HepG2 (cell line): ENCODE results near the gene FGF19. TPM values are rescaled to one million over a fixed set of nuclear protein-coding genes. Genes with fewer than 3 reads are reported as not detected.

Experiments used
- ATF4 ChIP-seq, 2 experiments: fragments of 450-650 bp in 1 of 2; sonication (generic) in 1 of 2; formaldehyde crosslinking; IDR thresholded peaks; 2 replicates each; pipeline versions ENCODE4 v1.5.0 to v1.8.0; 2020 to 2022; ENCODE audit warnings: mild to moderate bottlenecking in 1 of 2, missing genetic modification reagents in 1 of 2
- FIP1L1 ChIP-seq: fragments of 200-400 bp; formaldehyde crosslinking; IDR thresholded peaks from 2 replicates; pipeline ENCODE4 v1.6.1; 2018; ENCODE audit warnings: low read depth, mild to moderate bottlenecking, low read length, moderate library complexity, borderline replicate concordance; ENCODE audit not compliant: insufficient read depth
- FOXK1 ChIP-seq: sonication (generic); formaldehyde crosslinking; IDR thresholded peaks from 2 replicates; pipeline ENCODE4 v1.4.0; 2020; ENCODE audit warnings: low read depth, missing genetic modification reagents, borderline replicate concordance
- HDAC2 ChIP-seq: sonication (generic); formaldehyde crosslinking; IDR thresholded peaks from 2 replicates; pipeline ENCODE4 v1.4.0; 2020; ENCODE audit warnings: missing genetic modification reagents
- KAT8 ChIP-seq: IDR thresholded peaks from 2 replicates; pipeline ENCODE4 v1.6.1; 2016; ENCODE audit warnings: missing genetic modification reagents, missing compliant biosample characterization
- MAFG ChIP-seq: sonication (generic); formaldehyde crosslinking; IDR thresholded peaks from 2 replicates; pipeline ENCODE4 v1.5.1; 2020; ENCODE audit warnings: mild to moderate bottlenecking, missing genetic modification reagents
- MEIS2 ChIP-seq: sonication (generic); formaldehyde crosslinking; IDR thresholded peaks from 2 replicates; pipeline ENCODE4 v1.9.0; 2021; ENCODE audit warnings: mild to moderate bottlenecking, missing genetic modification reagents
- NFIC ChIP-seq: IDR thresholded peaks from 2 replicates; pipeline ENCODE4 v1.6.1; 2012; ENCODE audit warnings: mild to moderate bottlenecking, low read length, inconsistent platforms
- PPARG ChIP-seq: conservative IDR thresholded peaks from 2 replicates; pipeline ENCODE4 v1.6.1; 2016; ENCODE audit warnings: missing biosample characterization, missing genetic modification reagents
- REXO4 ChIP-seq: sonication (generic); formaldehyde crosslinking; IDR thresholded peaks from 2 replicates; pipeline ENCODE4 v1.8.0; 2022; ENCODE audit warnings: missing genetic modification reagents, mild to moderate bottlenecking, borderline replicate concordance
- SMARCE1 ChIP-seq: fragments of 450-650 bp; IDR thresholded peaks from 2 replicates; pipeline ENCODE4 v1.6.1; 2017; ENCODE audit warnings: borderline replicate concordance
- TEAD3 ChIP-seq: optimal IDR thresholded peaks from 2 replicates; pipeline ENCODE3; 2016; ENCODE audit warnings: borderline replicate concordance
- WIZ ChIP-seq: sonication (generic); formaldehyde crosslinking; IDR thresholded peaks from 2 replicates; pipeline ENCODE4 v1.5.1; 2020; ENCODE audit warnings: mild to moderate bottlenecking, missing genetic modification reagents
- ZIK1 ChIP-seq: sonication (generic); formaldehyde crosslinking; IDR thresholded peaks from 2 replicates; pipeline ENCODE4 v1.5.0; 2020; ENCODE audit warnings: mild to moderate bottlenecking, low read depth, missing genetic modification reagents, borderline replicate concordance
- ZNF331 ChIP-seq: sonication (generic); formaldehyde crosslinking; IDR thresholded peaks from 2 replicates; pipeline ENCODE4 v1.4.0; 2020; ENCODE audit warnings: missing genetic modification reagents
- ZNF343 ChIP-seq: sonication (generic); formaldehyde crosslinking; IDR thresholded peaks from 2 replicates; pipeline ENCODE4 v1.4.0; 2020; ENCODE audit warnings: mild to moderate bottlenecking, missing genetic modification reagents
- ZNF564 ChIP-seq: sonication (generic); formaldehyde crosslinking; IDR thresholded peaks from 2 replicates; pipeline ENCODE4 v1.8.1; 2023; ENCODE audit warnings: mild to moderate bottlenecking, missing genetic modification reagents
- ZNF572 ChIP-seq: sonication (generic); formaldehyde crosslinking; IDR thresholded peaks from 2 replicates; pipeline ENCODE4 v1.5.1; 2020; ENCODE audit warnings: mild to moderate bottlenecking, missing genetic modification reagents
- ZNF619 ChIP-seq: sonication (generic); formaldehyde crosslinking; IDR thresholded peaks from 2 replicates; pipeline ENCODE4 v1.4.0; 2020; ENCODE audit warnings: mild to moderate bottlenecking, missing genetic modification reagents
- ZNF737 ChIP-seq: sonication (generic); formaldehyde crosslinking; IDR thresholded peaks from 2 replicates; pipeline ENCODE4 v1.5.0; 2020; ENCODE audit warnings: missing genetic modification reagents, mild to moderate bottlenecking, borderline replicate concordance
- ZNF761 ChIP-seq: sonication (generic); formaldehyde crosslinking; conservative IDR thresholded peaks from 2 replicates; pipeline ENCODE4 v1.4.0; 2020; ENCODE audit warnings: mild to moderate bottlenecking, missing genetic modification reagents
- ZNF891 ChIP-seq: sonication (generic); formaldehyde crosslinking; IDR thresholded peaks from 2 replicates; pipeline ENCODE4 v1.5.0; 2020; ENCODE audit warnings: mild to moderate bottlenecking, missing genetic modification reagents
- ZSCAN29 ChIP-seq: sonication (generic); formaldehyde crosslinking; conservative IDR thresholded peaks from 2 replicates; pipeline ENCODE4 v1.4.0; 2020; ENCODE audit warnings: mild to moderate bottlenecking, missing genetic modification reagents
- polyA plus RNA-seq, 8 experiments: library from polyadenylated mRNA; depleted of rRNA in 3 of 8; stranded (reverse) in 7 of 8; unstranded in 1 of 8; fragments of >200 nt; fragmentation: Illumina TruSeq in 4 of 8; extraction: Trizol in 4 of 8; gene quantifications; 2 replicates each; pipeline versions ENCODE4 v1.2.1 to v1.2.3, GENCODE V29; 2011 to 2016; ENCODE audit warnings: low read depth in 4 of 8, missing spikeins in 1 of 8, mixed read lengths in 1 of 8; ENCODE audit not compliant: insufficient read depth in 1 of 8
- total RNA-seq, 5 experiments: library from RNA; depleted of rRNA; stranded (reverse); fragments of >200 nt; fragmentation: Illumina TruSeq; extraction: Trizol; gene quantifications; 2 replicates each; pipeline ENCODE4 v1.2.3, GENCODE V29; 2016; ENCODE audit warnings: low read depth in 1 of 5
- TF ChIP-seq, protein P1 (sequence below): IDR thresholded peaks from 2 replicates; pipeline ENCODE4 v1.6.1; 2016
- TF ChIP-seq, protein P2 (sequence below): sonication (generic); formaldehyde crosslinking; IDR thresholded peaks from 2 replicates; pipeline ENCODE4 v1.4.0; 2020; ENCODE audit warnings: mild to moderate bottlenecking, missing genetic modification reagents
- TF ChIP-seq, protein P3 (sequence below): sonication (generic); formaldehyde crosslinking; conservative IDR thresholded peaks from 2 replicates; pipeline ENCODE4 v1.8.0; 2022; ENCODE audit warnings: mild to moderate bottlenecking, moderate library complexity, missing genetic modification reagents

The FGF19 gene
- total and polyA plus RNA-seq, 2 of the 13 experiments (the other 11 are each of a cell fraction or from before 2014, with no cell fraction given) = 0.07 TPM; not detected in 1

DNA sequence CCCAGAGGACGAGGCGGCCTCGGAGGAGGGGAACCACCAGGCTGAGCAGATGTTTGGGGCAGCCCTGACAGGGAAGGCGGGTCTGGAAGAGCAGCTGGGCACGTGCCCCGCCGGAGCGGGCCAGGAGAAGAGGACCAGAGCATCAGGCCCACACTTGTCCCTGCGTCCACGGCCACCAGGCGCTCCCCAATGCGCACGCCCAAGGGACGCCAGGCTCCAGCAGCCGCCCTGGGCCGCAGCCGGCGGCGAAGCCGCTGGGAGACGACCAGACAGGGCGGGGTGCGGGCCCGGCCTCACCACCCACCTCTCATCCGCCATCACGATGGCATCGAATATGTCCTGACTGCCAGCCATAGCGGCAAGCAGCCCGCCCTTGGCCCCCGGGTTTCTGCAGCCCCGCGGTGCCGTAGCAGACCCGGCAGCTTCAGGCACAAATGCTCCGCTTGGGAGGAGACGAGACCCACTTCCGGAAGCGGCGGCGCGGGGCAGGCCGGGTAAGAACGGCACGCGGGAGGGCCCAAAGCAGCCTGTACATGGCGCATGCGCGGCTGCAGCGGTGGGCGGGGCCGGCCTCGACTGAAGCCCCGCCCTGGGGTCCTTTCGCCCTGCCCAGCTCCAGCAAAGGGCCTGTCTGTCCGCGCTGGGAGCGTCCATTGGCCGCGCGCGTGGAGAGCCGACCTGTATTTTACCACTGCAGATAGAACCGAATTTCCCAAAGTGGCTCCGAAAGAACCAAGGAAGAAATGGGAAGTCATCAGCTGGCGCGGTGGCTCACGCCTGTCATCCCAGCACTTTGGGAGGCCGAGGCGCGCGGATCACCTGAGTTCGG, 28.7 kb downstream of the FGF19 start, which contains the start of gene LTO1 (continued):
- TF ChIP-seq TEAD3 (CRISPR knock-in tag) = peak; percentile 51
- no peak for TF ChIP-seq REXO4 (CRISPR knock-in tag)
- no peak; the same call in 1 of the 2 replicates for TF ChIP-seq NFIC
- TF ChIP-seq FOXK1 = peak; percentile 71; the same call in 1 of the 2 replicates
- no peak for TF ChIP-seq ZNF737 (CRISPR knock-in tag)
- TF ChIP-seq HDAC2 = peak; percentile 73
- TF ChIP-seq, protein P1, sequence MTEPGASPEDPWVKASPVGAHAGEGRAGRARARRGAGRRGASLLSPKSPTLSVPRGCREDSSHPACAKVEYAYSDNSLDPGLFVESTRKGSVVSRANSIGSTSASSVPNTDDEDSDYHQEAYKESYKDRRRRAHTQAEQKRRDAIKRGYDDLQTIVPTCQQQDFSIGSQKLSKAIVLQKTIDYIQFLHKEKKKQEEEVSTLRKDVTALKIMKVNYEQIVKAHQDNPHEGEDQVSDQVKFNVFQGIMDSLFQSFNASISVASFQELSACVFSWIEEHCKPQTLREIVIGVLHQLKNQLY (CRISPR knock-in tag) = no peak
- TF ChIP-seq SMARCE1 = no peak
- peak; percentile 73; the same call in 1 of the 2 replicates for TF ChIP-seq ZNF761 (CRISPR knock-in tag)
- no peak for TF ChIP-seq FIP1L1
- TF ChIP-seq ZNF891 = no peak; the same call in 1 of the 2 replicates
- TF ChIP-seq ZSCAN29 (CRISPR knock-in tag) = no peak
- TF ChIP-seq ZNF619 (CRISPR knock-in tag) = peak; percentile 80; the same call in 1 of the 2 replicates
- TF ChIP-seq KAT8 (CRISPR knock-in tag) = peak; percentile 97
- peak; percentile 79; the same call in 1 of the 2 replicates for TF ChIP-seq ZNF343
- peak; percentile 61; the same call in 1 of the 2 replicates for TF ChIP-seq ZNF331 (CRISPR knock-in tag)
- TF ChIP-seq ZIK1 = peak; percentile 66; the same call in 1 of the 2 replicates
- TF ChIP-seq MEIS2 (CRISPR knock-in tag) = 0 out of 2 replicates have a peak, but pooled peaks have one; percentile 9
- no peak; the same call in 1 of the 2 replicates for TF ChIP-seq WIZ (CRISPR knock-in tag)
- peak in 1 of 2 experiments; percentile 32; a peak in 1 of 4 replicates for TF ChIP-seq ATF4 (CRISPR knock-in tag; IDR thresholded peaks at IDR 0.05)
- TF ChIP-seq, protein P2, sequence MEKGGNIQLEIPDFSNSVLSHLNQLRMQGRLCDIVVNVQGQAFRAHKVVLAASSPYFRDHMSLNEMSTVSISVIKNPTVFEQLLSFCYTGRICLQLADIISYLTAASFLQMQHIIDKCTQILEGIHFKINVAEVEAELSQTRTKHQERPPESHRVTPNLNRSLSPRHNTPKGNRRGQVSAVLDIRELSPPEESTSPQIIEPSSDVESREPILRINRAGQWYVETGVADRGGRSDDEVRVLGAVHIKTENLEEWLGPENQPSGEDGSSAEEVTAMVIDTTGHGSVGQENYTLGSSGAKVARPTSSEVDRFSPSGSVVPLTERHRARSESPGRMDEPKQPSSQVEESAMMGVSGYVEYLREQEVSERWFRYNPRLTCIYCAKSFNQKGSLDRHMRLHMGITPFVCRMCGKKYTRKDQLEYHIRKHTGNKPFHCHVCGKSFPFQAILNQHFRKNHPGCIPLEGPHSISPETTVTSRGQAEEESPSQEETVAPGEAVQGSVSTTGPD (CRISPR knock-in tag) = no peak
- no peak for TF ChIP-seq MAFG
- no peak; the same call in 1 of the 2 replicates for TF ChIP-seq PPARG (CRISPR knock-in tag)
- TF ChIP-seq ZNF572 (CRISPR knock-in tag) = peak; percentile 86; the same call in 1 of the 2 replicates
- no peak for TF ChIP-seq ZNF564 (CRISPR knock-in tag)
- TF ChIP-seq, protein P3, sequence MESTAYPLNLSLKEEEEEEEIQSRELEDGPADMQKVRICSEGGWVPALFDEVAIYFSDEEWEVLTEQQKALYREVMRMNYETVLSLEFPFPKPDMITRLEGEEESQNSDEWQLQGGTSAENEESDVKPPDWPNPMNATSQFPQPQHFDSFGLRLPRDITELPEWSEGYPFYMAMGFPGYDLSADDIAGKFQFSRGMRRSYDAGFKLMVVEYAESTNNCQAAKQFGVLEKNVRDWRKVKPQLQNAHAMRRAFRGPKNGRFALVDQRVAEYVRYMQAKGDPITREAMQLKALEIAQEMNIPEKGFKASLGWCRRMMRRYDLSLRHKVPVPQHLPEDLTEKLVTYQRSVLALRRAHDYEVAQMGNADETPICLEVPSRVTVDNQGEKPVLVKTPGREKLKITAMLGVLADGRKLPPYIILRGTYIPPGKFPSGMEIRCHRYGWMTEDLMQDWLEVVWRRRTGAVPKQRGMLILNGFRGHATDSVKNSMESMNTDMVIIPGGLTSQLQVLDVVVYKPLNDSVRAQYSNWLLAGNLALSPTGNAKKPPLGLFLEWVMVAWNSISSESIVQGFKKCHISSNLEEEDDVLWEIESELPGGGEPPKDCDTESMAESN (CRISPR knock-in tag) = no peak; the same call in 1 of the 2 replicates
- TF ChIP-seq, all 625 proteins: peak for 279
